ENCODE measurements around the gene HDDC2. TPM values are rescaled to one million over a fixed set of nuclear protein-coding genes. Genes with fewer than 3 reads are reported as not detected.

HDDC2 gene
- total RNA-seq, 1 experiment from 2014 or later = 95.6 TPM

DNA sequence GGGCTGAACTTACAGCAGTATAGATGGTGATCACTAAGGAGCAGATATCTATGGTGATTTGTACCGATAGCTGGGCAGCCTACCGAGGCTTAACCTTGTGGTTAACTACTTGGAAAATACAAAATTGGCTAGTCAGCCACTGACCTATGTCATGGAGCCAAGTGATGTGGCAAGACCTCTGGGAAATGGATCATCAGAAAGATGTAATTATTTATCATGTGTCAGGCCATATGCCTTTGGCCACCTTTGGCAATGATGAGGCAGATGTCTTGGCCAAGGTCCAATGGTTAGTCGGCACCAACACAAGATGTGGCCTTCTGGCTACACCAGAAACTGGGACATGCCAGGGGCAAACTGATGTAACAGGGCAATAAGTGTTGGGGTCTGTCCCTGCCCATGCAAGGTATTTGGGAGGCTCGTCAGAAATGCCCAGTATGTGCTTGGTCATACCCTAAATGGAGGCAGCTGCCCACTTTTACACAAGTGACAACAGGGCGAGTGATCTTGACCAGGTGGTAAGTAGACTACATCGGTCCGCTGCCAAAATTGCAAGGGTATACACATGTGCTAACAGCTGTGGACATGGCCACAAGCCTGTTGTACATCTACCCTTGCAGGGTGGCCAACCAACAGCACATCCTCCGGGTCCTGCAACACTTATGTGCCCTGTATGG lies 30.1 kb downstream of the HDDC2 start:
- POLR2A ChIA-PET = no interaction called here
- ATAC-seq (no peak), DNase-seq (ENCODE audit: low read depth, low spot score) (no peak)
- RAD21 ChIA-PET (ENCODE audit: low non-redundant PET in 1 of 2, low total read pairs in 2 of 2, uncharacterized antibody in 2 of 2, unreplicated experiment in 2 of 2) = no interaction called here
- Histone ChIP-seq H3K27me3 (ENCODE audit: insufficient read depth, low read length) (no peaks in the 10 kb centered on the region), H3K27ac (ENCODE audit: low read depth, low read length) (no peak overlapping the region), H3K4me2 (ENCODE audit: low read length) (no peak overlapping the region), H3K36me3 (ENCODE audit: control insufficient read depth in 1 of 2, insufficient read depth in 2 of 2, low read length in 2 of 2) (peaks cover 6 to 16% of the 10 kb centered on the region in 2 experiments; a peak in 2 of 4 replicates), H2AFZ (ENCODE audit: low read depth, low read length, poor library complexity, severe bottlenecking) (no peak overlapping the region), H3K9me2 (ENCODE audit: insufficient read depth) (no peaks in the 10 kb centered on the region), H3K79me2 (ENCODE audit: insufficient read depth, low read length) (no peaks in the 10 kb centered on the region; the same call in 1 of the 2 replicates), H3K4me3 (replicated peaks in 1 of 2; ENCODE audit: low read depth in 1 of 2, low read length in 2 of 2) (no peak overlapping the region), H4K20me1 (ENCODE audit: insufficient read depth) (no peaks in the 10 kb centered on the region), H3K9me3 (ENCODE audit: control insufficient read depth in 1 of 2, insufficient read depth in 1 of 2, low read depth in 1 of 2, low read length in 2 of 2) (no peaks in the 10 kb centered on the region), H3K9ac (ENCODE audit: low read length) (no peak overlapping the region), H3K4me1 (ENCODE audit: control insufficient read depth in 1 of 2, insufficient read depth in 2 of 2, low read length in 2 of 2) (peaks cover 0 to 14% of the 10 kb centered on the region in 2 experiments; a peak in 1 of 4 replicates)
- intact Hi-C loops (cut with micrococcal nuclease) = no loop called here
- CTCF ChIA-PET = no interaction called here
- BruUV-seq (replicated peaks) = no TSS peak
- TF ChIP-seq EGR1 (IDR thresholded peaks at IDR 0.05; ENCODE audit: low read depth) = no peak
- no peak for TF ChIP-seq CTCF (IDR thresholded peaks at IDR 0.05 in 2 of 3, conservative IDR thresholded peaks at IDR 0.05 in 1 of 3; ENCODE audit: borderline replicate concordance in 1 of 3, insufficient read depth in 1 of 3, low read depth in 2 of 3, low read length in 2 of 3)
- no peak for TF ChIP-seq YY1 (IDR thresholded peaks at IDR 0.05; ENCODE audit: extremely low read depth, insufficient replicate concordance, low read depth, low read length)
- no peak for TF ChIP-seq SIN3A (IDR thresholded peaks at IDR 0.05; ENCODE audit: low read depth)
- TF ChIP-seq RAD21 (IDR thresholded peaks at IDR 0.05; ENCODE audit: low read depth) = no peak
- no peak for TF ChIP-seq SRF (IDR thresholded peaks at IDR 0.05; ENCODE audit: low read depth)
- no peak for TF ChIP-seq ZNF274 (IDR thresholded peaks at IDR 0.05; ENCODE audit: low read depth, low read length)
- TF ChIP-seq EZH2 (IDR thresholded peaks at IDR 0.05) = no peak
- TF ChIP-seq EZH2phosphoT487 (IDR thresholded peaks at IDR 0.05; ENCODE audit: borderline replicate concordance) = no peak

Data from HCT116 (cell line).